GM23338 (cell line): ENCODE data around the gene RANGAP1. TPM values are rescaled to one million over a fixed set of nuclear protein-coding genes. Genes with fewer than 3 reads are reported as not detected.
A peak's percentile ranks its signal among the peaks of the same experiment; 100 is the strongest.

ENCODE experiments used
- ATAC-seq: fragments of 200-7000 bp; cut with Tn5 transposase; 3 replicates; pipeline ENCODE4 v1.9.1; 2020
- DNase-seq: peaks from one replicate; pipeline ENCODE4 v3.0.0-alpha.2; 2015; ENCODE audit warnings: low spot score
- H2AFZ ChIP-seq: fragments of 200-600 bp; sonication (generic); 2 replicates; pipeline ENCODE4 v1.8.0; 2016; ENCODE audit warnings: antibody characterized with exemption, mild to moderate bottlenecking, moderate library complexity
- H3F3A ChIP-seq: fragments of 200-600 bp; sonication (generic); replicated peaks from 2 replicates; pipeline ENCODE4 v1.8.0; 2017; ENCODE audit warnings: antibody characterized with exemption, mixed run types, low read depth
- H3K27ac ChIP-seq: fragments of 200-600 bp; sonication (generic); 2 replicates; pipeline ENCODE4 v1.6.1; 2016; ENCODE audit warnings: low read depth
- H3K27me3 ChIP-seq: fragments of 200-600 bp; sonication (generic); 2 replicates; pipeline ENCODE4 v1.8.0; 2016; ENCODE audit warnings: mild to moderate bottlenecking, mixed run types, moderate library complexity; ENCODE audit not compliant: insufficient read depth
- H3K36me3 ChIP-seq: fragments of 200-600 bp; sonication (generic); 2 replicates; pipeline ENCODE4 v1.8.0; 2016; ENCODE audit warnings: mild to moderate bottlenecking; ENCODE audit not compliant: insufficient read depth
- H3K4me1 ChIP-seq: fragments of 200-600 bp; sonication (generic); 2 replicates; pipeline ENCODE4 v1.8.0; 2016; ENCODE audit warnings: mild to moderate bottlenecking, moderate library complexity; ENCODE audit not compliant: insufficient read depth
- H3K4me2 ChIP-seq: fragments of 200-600 bp; sonication (generic); 2 replicates; pipeline ENCODE4 v1.7.1; 2017; ENCODE audit warnings: mixed run types
- H3K4me3 ChIP-seq: fragments of 200-600 bp; sonication (generic); 2 replicates; pipeline ENCODE4 v1.6.1; 2016; ENCODE audit warnings: mixed run types
- H3K79me2 ChIP-seq: fragments of 200-600 bp; sonication (generic); replicated peaks from 2 replicates; pipeline ENCODE4 v1.8.0; 2017; ENCODE audit warnings: mild to moderate bottlenecking; ENCODE audit not compliant: insufficient read depth
- H3K9me2 ChIP-seq: fragments of 200-600 bp; sonication (generic); 2 replicates; pipeline ENCODE4 v1.8.0; 2017; ENCODE audit not compliant: insufficient read depth
- H4K20me1 ChIP-seq: fragments of 200-600 bp; sonication (generic); replicated peaks from 2 replicates; pipeline ENCODE4 v1.8.0; 2017; ENCODE audit warnings: mild to moderate bottlenecking; ENCODE audit not compliant: insufficient read depth
- H3K27ac Mint-ChIP-seq: 2 replicates; pipeline ENCODE4 v1.8.0; 2020; ENCODE audit warnings: inconsistent platforms, mild to moderate bottlenecking, moderate library complexity, mixed read lengths
- H3K27me3 Mint-ChIP-seq: 3 replicates; pipeline ENCODE4 v1.8.0; 2022; ENCODE audit warnings: low read depth, mild to moderate bottlenecking, moderate library complexity, mixed read lengths, inconsistent platforms; ENCODE audit not compliant: insufficient read depth, poor library complexity
- H3K36me3 Mint-ChIP-seq: 3 replicates; pipeline ENCODE4 v1.8.0; 2021; ENCODE audit warnings: low read depth, mild to moderate bottlenecking, inconsistent platforms, moderate library complexity, mixed read lengths
- H3K4me1 Mint-ChIP-seq: 3 replicates; pipeline ENCODE4 v1.8.0; 2020; ENCODE audit warnings: mild to moderate bottlenecking, inconsistent platforms, mixed read lengths
- H3K4me3 Mint-ChIP-seq: 3 replicates; pipeline ENCODE4 v1.8.0; 2021; ENCODE audit warnings: moderate library complexity, mild to moderate bottlenecking, inconsistent platforms, mixed read lengths
- H3K9me3 Mint-ChIP-seq: 3 replicates; pipeline ENCODE4 v1.8.0; 2020; ENCODE audit warnings: moderate library complexity, mild to moderate bottlenecking, inconsistent platforms, mixed read lengths
- CREB1 ChIP-seq: fragments of 250-450 bp; sonication (Bioruptor Pico); IDR thresholded peaks from 2 replicates; pipeline ENCODE4 v1.5.0; 2020; ENCODE audit warnings: low read depth, mild to moderate bottlenecking, moderate library complexity
- EZH2 ChIP-seq: fragments of 200-600 bp; sonication (generic); IDR thresholded peaks from one replicate; pipeline ENCODE4 v1.8.0; 2017; ENCODE audit warnings: antibody characterized with exemption, mild to moderate bottlenecking, low read depth; ENCODE audit not compliant: unreplicated experiment
- EZH2phosphoT487 ChIP-seq: fragments of 200-600 bp; sonication (generic); IDR thresholded peaks from one replicate; pipeline ENCODE4 v1.8.1; 2018; ENCODE audit warnings: antibody characterized with exemption; ENCODE audit not compliant: unreplicated experiment
- POLR2AphosphoS5 ChIP-seq: IDR thresholded peaks from 2 replicates; pipeline ENCODE4 v1.6.1; 2016; ENCODE audit warnings: antibody characterized with exemption, low read depth
- STAT1 ChIP-seq: IDR thresholded peaks from one replicate; pipeline ENCODE4 v1.6.1; 2016; ENCODE audit warnings: antibody characterized with exemption; ENCODE audit not compliant: unreplicated experiment
- ZNF114 ChIP-seq: fragments of 250-450 bp; sonication (Bioruptor Pico); IDR thresholded peaks from 2 replicates; pipeline ENCODE4 v1.5.0; 2020; ENCODE audit warnings: mild to moderate bottlenecking, moderate library complexity
- ZNF462 ChIP-seq: fragments of 250-450 bp; sonication (Bioruptor Pico); IDR thresholded peaks from 2 replicates; pipeline ENCODE4 v1.5.0; 2020; ENCODE audit warnings: mild to moderate bottlenecking, moderate library complexity
- polyA plus RNA-seq: library from polyadenylated mRNA; unstranded; fragments of >200 nt; fragmentation: Nextera tagmentation; extraction: Ambion mirVana; gene quantifications from 2 replicates; pipeline ENCODE4 v1.2.1, GENCODE V29; 2016
- total RNA-seq: library from RNA; depleted of rRNA; stranded (reverse); fragments of >200 nt; shearing (Covaris generic); gene quantifications from 2 replicates; pipeline ENCODE4 v1.2.3, GENCODE V29; 2014

The RANGAP1 gene
- total and polyA plus RNA-seq, 2 experiments from 2014 or later: 54.7 to 141 TPM

GRCh38 chr22:41314821-41315220 is 28.8 kb upstream of the RANGAP1 start (continued):
- TF ChIP-seq ZNF462 (CRISPR knock-in tag) (no peak), ZNF114 (CRISPR knock-in tag) (no peak), CREB1 (CRISPR knock-in tag) (no peak), POLR2AphosphoS5 (no peak), STAT1 (no peak), EZH2phosphoT487 (no peak)

- ATAC-seq: no peak
- H3K9me2 ChIP-seq: no peaks in the 10 kb centered on the region
- H4K20me1 ChIP-seq: peaks cover 19% of the 10 kb centered on the region
- no peaks in the 10 kb centered on the region for H3K36me3 ChIP-seq
- no peak overlapping the region for H2AFZ ChIP-seq
- peaks cover 3% of the 10 kb centered on the region for H3K27me3 Mint-ChIP-seq
- no peaks in the 10 kb centered on the region for H3K9me3 Mint-ChIP-seq
- peaks cover 27% of the 10 kb centered on the region for H3K36me3 Mint-ChIP-seq
- peaks cover 8% of the 10 kb centered on the region; the same call in 1 of the 2 replicates for H3K4me1 ChIP-seq
- no peak overlapping the region for H3K4me3 ChIP-seq
- DNase-seq: no peak
- H3K4me2 ChIP-seq: peak overlapping the region; percentile 32; the same call in 1 of the 2 replicates
- H3K27ac ChIP-seq: no peak overlapping the region
- H3K4me1 Mint-ChIP-seq: peaks cover 24% of the 10 kb centered on the region
- peaks cover 86% of the 10 kb centered on the region for H3K79me2 ChIP-seq
- no peak overlapping the region; the same call in 2 of the 3 replicates for H3K4me3 Mint-ChIP-seq
- no peaks in the 10 kb centered on the region for H3F3A ChIP-seq
- no peaks in the 10 kb centered on the region for H3K27me3 ChIP-seq
- TF ChIP-seq POLR2AphosphoS5 (no peak), EZH2 (no peak)
- H3K27ac Mint-ChIP-seq: peak overlapping the region; percentile 59; the same call in 1 of the 2 replicates
These were observed 25.5 kb upstream of the RANGAP1 start for GRCh38 chr22:41311487-41311886.
